GM13977 (cell line): ENCODE results near the gene ADCY7.

ENCODE experiments used
- DNase-seq: peaks from one replicate; pipeline ENCODE4 v3.0.0; 2012; ENCODE audit warnings: low spot score
- CTCF ChIP-seq: IDR thresholded peaks from 2 replicates; pipeline ENCODE4 v1.5.1; 2012; ENCODE audit warnings: mild to moderate bottlenecking, control low read depth; ENCODE audit not compliant: insufficient read depth; ENCODE audit errors: extremely low read depth, missing control alignments
- in situ Hi-C: fragments of 300-500 bp; cut with MboI; formaldehyde crosslinking; loops from one replicate; pipeline ENCODE4 v1.12.0; 2022; ENCODE audit warnings: low sequenced_read_pairs, low pct_unique_long_range_greater_than_20kb, mixed read lengths, inconsistent platforms; ENCODE audit not compliant: unreplicated experiment

Gene ADCY7

DNA sequence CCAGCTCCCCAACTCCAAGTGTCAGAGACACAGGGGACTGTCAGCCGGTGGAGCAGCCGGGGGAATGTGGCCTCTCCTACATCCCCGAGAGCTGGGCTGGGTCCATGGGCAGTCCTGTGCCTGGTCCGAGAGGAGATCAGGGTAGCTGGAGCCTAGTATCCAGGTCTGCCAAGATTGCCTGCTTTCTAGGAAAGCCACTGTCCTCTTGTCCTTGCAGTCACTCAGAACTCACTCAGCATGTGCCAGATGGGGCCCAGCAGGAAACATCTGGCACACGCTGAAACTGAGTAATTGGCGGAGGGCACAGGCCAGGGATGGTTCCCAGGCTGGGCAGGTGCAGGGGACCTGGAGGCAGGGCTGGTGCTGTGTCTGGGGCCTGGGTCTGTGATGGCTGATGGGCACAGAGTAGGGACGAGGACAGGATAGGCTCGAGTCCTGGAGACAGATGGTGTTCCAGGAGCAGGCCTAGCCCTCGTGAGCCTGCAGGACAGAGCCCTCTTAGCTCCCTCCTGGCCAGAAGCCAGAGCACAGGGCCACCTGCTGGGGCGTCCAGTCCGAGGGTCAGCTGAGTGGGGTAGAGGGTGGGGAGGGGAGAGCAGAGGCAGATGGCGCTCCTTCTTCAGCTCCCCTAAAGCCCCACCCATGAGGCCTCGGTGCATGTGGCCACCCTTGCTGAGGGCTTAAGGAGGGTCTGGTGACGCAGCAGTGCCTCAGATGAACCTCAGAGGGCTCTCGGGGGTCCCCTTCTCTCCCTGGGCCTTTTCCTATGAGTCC lies 31.1 kb downstream of the ADCY7 start:
- DNase-seq: no peak
- TF ChIP-seq CTCF: no peak
- in situ Hi-C loops: no loop called here

DNA sequence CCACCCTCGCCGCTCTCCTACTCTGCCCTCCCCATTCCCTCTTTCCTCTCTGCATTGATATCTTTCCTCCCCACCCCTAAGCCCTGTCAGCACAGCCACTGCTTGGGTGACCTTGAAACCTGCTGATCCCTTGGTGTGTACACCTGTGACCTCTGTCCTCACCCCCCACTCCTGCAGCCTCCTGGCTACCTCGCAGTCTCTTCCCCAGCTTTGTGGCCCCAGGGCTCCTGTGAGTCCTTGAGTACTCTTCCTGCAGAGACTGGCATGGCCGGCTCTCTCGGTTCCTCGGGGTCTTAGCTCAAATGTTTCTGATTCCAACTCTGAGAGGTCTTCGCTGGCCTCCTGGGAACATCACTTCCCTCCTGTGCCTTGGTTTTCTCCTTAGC lies 31.7 kb downstream of the ADCY7 start:
- in situ Hi-C loops: no loop called here
- TF ChIP-seq CTCF: no peak
- no peak for DNase-seq

DNA sequence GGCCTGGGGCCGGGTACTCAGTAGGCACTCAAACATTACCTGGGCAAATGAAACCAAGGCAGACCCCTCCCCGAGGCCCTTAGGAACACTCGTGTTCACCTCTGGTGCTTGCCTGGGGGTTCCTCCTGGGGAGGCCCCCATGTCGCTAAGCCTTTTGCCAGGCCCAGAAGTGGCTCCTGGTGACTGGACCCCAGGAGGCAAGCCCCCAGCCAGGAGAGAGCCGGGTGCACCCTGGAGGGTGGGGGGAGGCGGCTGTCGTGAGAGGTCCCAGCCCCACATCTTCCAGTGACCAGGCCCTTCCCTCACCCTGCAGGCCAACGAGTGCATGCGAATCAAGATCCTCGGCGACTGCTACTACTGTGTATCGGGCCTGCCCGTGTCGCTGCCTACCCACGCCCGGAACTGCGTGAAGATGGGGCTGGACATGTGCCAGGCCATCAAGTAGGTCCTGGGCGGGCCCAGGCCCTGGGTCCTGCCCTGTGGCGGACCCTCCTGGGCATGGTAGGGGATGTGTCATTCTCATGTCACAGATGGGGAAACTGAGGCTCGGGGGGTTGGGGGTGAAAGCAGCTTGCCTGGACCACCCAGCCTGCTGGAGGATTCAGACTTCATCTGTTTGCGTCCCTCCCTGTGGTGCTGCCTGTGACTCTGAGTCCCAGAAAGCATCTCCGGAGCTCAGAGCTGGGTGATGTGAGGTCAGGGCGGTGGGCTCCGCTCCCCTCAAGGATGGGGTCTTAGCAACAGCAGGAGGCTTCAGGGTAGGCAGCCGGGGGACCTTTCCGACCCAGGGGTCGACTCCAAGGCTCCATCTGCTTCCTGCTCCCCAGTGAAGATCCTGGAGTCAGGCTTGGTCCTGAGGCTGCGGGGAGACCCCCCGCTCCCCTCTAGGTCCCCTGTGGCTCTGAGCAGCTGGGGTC lies 32.5 kb downstream of the ADCY7 start:
- in situ Hi-C loops: no loop called here
- no peak for DNase-seq

GRCh38 chr16:50299508-50300105 lies 33.3 kb downstream of the ADCY7 start:
- no peak for DNase-seq
- TF ChIP-seq CTCF: no peak
- in situ Hi-C loops: no loop called here

More for the DNA sequence above, 32.5 kb downstream of the ADCY7 start:
- TF ChIP-seq CTCF: no peak

- TF ChIP-seq CTCF: no peak
- DNase-seq: no peak
- in situ Hi-C loops: no loop called here
These were observed 34.7 kb downstream of the ADCY7 start for GRCh38 chr16:50300942-50301625.
